ENCODE data around the gene CCNK. TPM values are rescaled to one million over a fixed set of nuclear protein-coding genes. Genes with fewer than 3 reads are reported as not detected.

CCNK gene
- total RNA-seq, 1 experiment from 2014 or later = 84.7 TPM

GRCh38 chr14:99543370-99543769 is 62.2 kb downstream of the CCNK start (continued):
- TF ChIP-seq, protein P1, sequence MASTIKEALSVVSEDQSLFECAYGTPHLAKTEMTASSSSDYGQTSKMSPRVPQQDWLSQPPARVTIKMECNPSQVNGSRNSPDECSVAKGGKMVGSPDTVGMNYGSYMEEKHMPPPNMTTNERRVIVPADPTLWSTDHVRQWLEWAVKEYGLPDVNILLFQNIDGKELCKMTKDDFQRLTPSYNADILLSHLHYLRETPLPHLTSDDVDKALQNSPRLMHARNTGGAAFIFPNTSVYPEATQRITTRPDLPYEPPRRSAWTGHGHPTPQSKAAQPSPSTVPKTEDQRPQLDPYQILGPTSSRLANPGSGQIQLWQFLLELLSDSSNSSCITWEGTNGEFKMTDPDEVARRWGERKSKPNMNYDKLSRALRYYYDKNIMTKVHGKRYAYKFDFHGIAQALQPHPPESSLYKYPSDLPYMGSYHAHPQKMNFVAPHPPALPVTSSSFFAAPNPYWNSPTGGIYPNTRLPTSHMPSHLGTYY (CRISPR knock-in tag; IDR thresholded peaks at IDR 0.05) = no peak

GRCh38 chr14:99543985-99544384 is 62.8 kb downstream of the CCNK start:
- Mint-ChIP-seq H3K4me1 (peaks cover 45% of the 10 kb centered on the region), H3K36me3 (no peaks in the 10 kb centered on the region), H3K27me3 (ENCODE audit: low read depth) (no peaks in the 10 kb centered on the region; the same call in 1 of the 2 replicates), H3K9me3 (no peaks in the 10 kb centered on the region), H3K27ac (peak overlapping the region; percentile 67), H3K4me3 (no peak overlapping the region)
- TF ChIP-seq ZNF121 (CRISPR knock-in tag; IDR thresholded peaks at IDR 0.05) = no peak
- TF ChIP-seq, protein P2, sequence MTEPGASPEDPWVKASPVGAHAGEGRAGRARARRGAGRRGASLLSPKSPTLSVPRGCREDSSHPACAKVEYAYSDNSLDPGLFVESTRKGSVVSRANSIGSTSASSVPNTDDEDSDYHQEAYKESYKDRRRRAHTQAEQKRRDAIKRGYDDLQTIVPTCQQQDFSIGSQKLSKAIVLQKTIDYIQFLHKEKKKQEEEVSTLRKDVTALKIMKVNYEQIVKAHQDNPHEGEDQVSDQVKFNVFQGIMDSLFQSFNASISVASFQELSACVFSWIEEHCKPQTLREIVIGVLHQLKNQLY (CRISPR knock-in tag; IDR thresholded peaks at IDR 0.05) = no peak
- TF ChIP-seq, protein P3, sequence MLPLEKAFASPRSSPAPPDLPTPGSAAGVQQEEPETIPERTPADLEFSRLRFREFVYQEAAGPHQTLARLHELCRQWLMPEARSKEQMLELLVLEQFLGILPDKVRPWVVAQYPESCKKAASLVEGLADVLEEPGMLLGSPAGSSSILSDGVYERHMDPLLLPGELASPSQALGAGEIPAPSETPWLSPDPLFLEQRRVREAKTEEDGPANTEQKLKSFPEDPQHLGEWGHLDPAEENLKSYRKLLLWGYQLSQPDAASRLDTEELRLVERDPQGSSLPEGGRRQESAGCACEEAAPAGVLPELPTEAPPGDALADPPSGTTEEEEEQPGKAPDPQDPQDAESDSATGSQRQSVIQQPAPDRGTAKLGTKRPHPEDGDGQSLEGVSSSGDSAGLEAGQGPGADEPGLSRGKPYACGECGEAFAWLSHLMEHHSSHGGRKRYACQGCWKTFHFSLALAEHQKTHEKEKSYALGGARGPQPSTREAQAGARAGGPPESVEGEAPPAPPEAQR (CRISPR knock-in tag; IDR thresholded peaks at IDR 0.05) = no peak
- no peak for TF ChIP-seq RELA (CRISPR knock-in tag; IDR thresholded peaks at IDR 0.05; ENCODE audit: borderline replicate concordance)
- no peak for TF ChIP-seq HMGA2 (CRISPR knock-in tag; IDR thresholded peaks at IDR 0.05)
- no peak for TF ChIP-seq MYBL2 (CRISPR knock-in tag; IDR thresholded peaks at IDR 0.05)
- ATAC-seq (no peak), DNase-seq (ENCODE audit: low spot score) (no peak)
- ChIA-PET CTCF (interaction anchor here (1.8 to 2.3 kb wide), 2 partner anchors 20 to 151 kb away, joined by 4 to 7 read pairs; no protein-coding TSS in a partner anchor), POLR2A (no interaction called here)

GRCh38 chr14:99544991-99545390 is 63.8 kb downstream of the CCNK start:
- POLR2A ChIA-PET = no interaction called here
- Mint-ChIP-seq H3K4me1 (peaks cover 54% of the 10 kb centered on the region), H3K27ac (peak overlapping the region; percentile 70; the same call in 1 of the 2 replicates), H3K36me3 (no peaks in the 10 kb centered on the region), H3K9me3 (no peaks in the 10 kb centered on the region), H3K4me3 (no peak overlapping the region), H3K27me3 (ENCODE audit: low read depth) (no peaks in the 10 kb centered on the region; the same call in 1 of the 2 replicates)
- no peak for DNase-seq (ENCODE audit: low spot score)
- CTCF ChIA-PET = interaction anchor here (0.8 to 2.3 kb wide), 5 partner anchors 11 to 120 kb away, joined by 3 to 7 read pairs (median 3); no protein-coding TSS in a partner anchor
- no peak for ATAC-seq
- no peak for TF ChIP-seq USF1 (CRISPR knock-in tag; IDR thresholded peaks at IDR 0.05)
- TF ChIP-seq OVOL2 (CRISPR knock-in tag; IDR thresholded peaks at IDR 0.05; ENCODE audit: borderline replicate concordance) = no peak
- TF ChIP-seq NR1H2 (CRISPR knock-in tag; IDR thresholded peaks at IDR 0.05) = no peak
- TF ChIP-seq PRRX2 (CRISPR knock-in tag; IDR thresholded peaks at IDR 0.05) = no peak
- TF ChIP-seq ESRRA (CRISPR knock-in tag; IDR thresholded peaks at IDR 0.05; ENCODE audit: borderline replicate concordance) = no peak
- no peak for TF ChIP-seq ZNF416 (CRISPR knock-in tag; IDR thresholded peaks at IDR 0.05)
- TF ChIP-seq ZNF317 (CRISPR knock-in tag; IDR thresholded peaks at IDR 0.05; ENCODE audit: borderline replicate concordance, low read depth) = no peak
- no peak for TF ChIP-seq ZNF121 (CRISPR knock-in tag; IDR thresholded peaks at IDR 0.05)
- TF ChIP-seq EMX1 (CRISPR knock-in tag; IDR thresholded peaks at IDR 0.05) = no peak
- TF ChIP-seq, protein P3 (CRISPR knock-in tag; IDR thresholded peaks at IDR 0.05) = no peak
- no peak for TF ChIP-seq STAT6 (CRISPR knock-in tag; conservative IDR thresholded peaks at IDR 0.05; ENCODE audit: low read depth)
- TF ChIP-seq NFYB (CRISPR knock-in tag; conservative IDR thresholded peaks at IDR 0.05; ENCODE audit: low read depth) = no peak
- TF ChIP-seq NFE2L1 (CRISPR knock-in tag; IDR thresholded peaks at IDR 0.05) = no peak
- TF ChIP-seq, protein P2 (CRISPR knock-in tag; IDR thresholded peaks at IDR 0.05) = no peak
- no peak for TF ChIP-seq GTF2I (CRISPR knock-in tag; conservative IDR thresholded peaks at IDR 0.05)
- TF ChIP-seq MYBL2 (CRISPR knock-in tag; IDR thresholded peaks at IDR 0.05) = no peak
- no peak for TF ChIP-seq FOXP1 (CRISPR knock-in tag; IDR thresholded peaks at IDR 0.05; ENCODE audit: borderline replicate concordance)
- TF ChIP-seq, protein P1 (CRISPR knock-in tag; IDR thresholded peaks at IDR 0.05) = no peak
- no peak for TF ChIP-seq USF2 (CRISPR knock-in tag; IDR thresholded peaks at IDR 0.05)

Measured in WTC11 (cell line).